ENCODE results near the gene LOXL1. TPM values are rescaled to one million over a fixed set of nuclear protein-coding genes. Genes with fewer than 3 reads are reported as not detected.

LOXL1 gene
- total RNA-seq, 4 donors from 2014 or later = 4.9 to 11.2 (median 5.7) TPM

GRCh38 chr15:73884159-73884558, 42.1 kb upstream of the LOXL1 start:
- Histone ChIP-seq H3K4me1 (no peaks in the 10 kb centered on the region), H3K4me3 (no peak overlapping the region), H3K9me3 (no peaks in the 10 kb centered on the region), H3K27ac (no peak overlapping the region), H3K36me3 (no peaks in the 10 kb centered on the region), H3K27me3 (peaks cover 0 to 3% (median 0%) of the 10 kb centered on the region in 3 donors)
- in situ Hi-C loops (cut with MboI; ENCODE audit: low sequenced_read_pairs in 4 of 4) (no loop called here), intact Hi-C loops (cut with DNase I; ENCODE audit: low total_unique reads) (no loop called here)
- no peak for DNase-seq
- no peak for ATAC-seq
- TF ChIP-seq POLR2A (IDR thresholded peaks at IDR 0.05) (no peak), CTCF (IDR thresholded peaks at IDR 0.05 in 4 of 5, conservative IDR thresholded peaks at IDR 0.05 in 1 of 5) (no peak)

GRCh38 chr15:73885954-73886700, 40.1 kb upstream of the LOXL1 start:
- Histone ChIP-seq H3K36me3 (no peaks in the 10 kb centered on the region), H3K4me3 (no peak overlapping the region), H3K9me3 (no peaks in the 10 kb centered on the region), H3K4me1 (no peaks in the 10 kb centered on the region), H3K27me3 (peaks cover 0 to 3% (median 0%) of the 10 kb centered on the region in 3 donors), H3K27ac (no peak overlapping the region)
- in situ Hi-C loops (cut with MboI; ENCODE audit: low sequenced_read_pairs in 4 of 4) = no loop called here
- DNase-seq = no peak
- intact Hi-C loops (cut with DNase I; ENCODE audit: low total_unique reads) = no loop called here
- no peak for TF ChIP-seq POLR2A (IDR thresholded peaks at IDR 0.05)
- TF ChIP-seq CTCF (IDR thresholded peaks at IDR 0.05 in 4 of 5, conservative IDR thresholded peaks at IDR 0.05 in 1 of 5) = no peak
- no peak for ATAC-seq

GRCh38 chr15:73886717-73887345, 39.4 kb upstream of the LOXL1 start:
- Histone ChIP-seq H3K36me3 (no peaks in the 10 kb centered on the region), H3K4me3 (no peak overlapping the region), H3K4me1 (no peaks in the 10 kb centered on the region), H3K27me3 (peaks cover 0 to 3% (median 0%) of the 10 kb centered on the region in 3 donors), H3K27ac (no peak overlapping the region), H3K9me3 (no peaks in the 10 kb centered on the region)
- DNase-seq = no peak
- in situ Hi-C loops (cut with MboI; ENCODE audit: low sequenced_read_pairs in 4 of 4) (no loop called here), intact Hi-C loops (cut with DNase I; ENCODE audit: low total_unique reads) (no loop called here)
- TF ChIP-seq CTCF (IDR thresholded peaks at IDR 0.05 in 4 of 5, conservative IDR thresholded peaks at IDR 0.05 in 1 of 5) = no peak
- TF ChIP-seq POLR2A (IDR thresholded peaks at IDR 0.05) = no peak
- ATAC-seq = no peak

GRCh38 chr15:73887481-73887880, 38.8 kb upstream of the LOXL1 start:
- Histone ChIP-seq H3K27ac (no peak overlapping the region), H3K27me3 (peaks cover 0 to 3% (median 0%) of the 10 kb centered on the region in 3 donors), H3K9me3 (no peaks in the 10 kb centered on the region), H3K4me3 (no peak overlapping the region), H3K36me3 (no peaks in the 10 kb centered on the region), H3K4me1 (no peaks in the 10 kb centered on the region)
- TF ChIP-seq CTCF (IDR thresholded peaks at IDR 0.05 in 4 of 5, conservative IDR thresholded peaks at IDR 0.05 in 1 of 5) (no peak), POLR2A (IDR thresholded peaks at IDR 0.05) (no peak)
- intact Hi-C loops (cut with DNase I; ENCODE audit: low total_unique reads) = no loop called here
- ATAC-seq = no peak
- DNase-seq = no peak
- in situ Hi-C loops (cut with MboI; ENCODE audit: low sequenced_read_pairs in 4 of 4) = no loop called here
